ENCODE data around the gene PCDHGB7.
"Not testable (repeated sequence)": the region's sequence is repeated elsewhere in the genome, so short reads cannot be mapped to it uniquely, and the experiment has no call there.

The PCDHGB7 gene

DNA sequence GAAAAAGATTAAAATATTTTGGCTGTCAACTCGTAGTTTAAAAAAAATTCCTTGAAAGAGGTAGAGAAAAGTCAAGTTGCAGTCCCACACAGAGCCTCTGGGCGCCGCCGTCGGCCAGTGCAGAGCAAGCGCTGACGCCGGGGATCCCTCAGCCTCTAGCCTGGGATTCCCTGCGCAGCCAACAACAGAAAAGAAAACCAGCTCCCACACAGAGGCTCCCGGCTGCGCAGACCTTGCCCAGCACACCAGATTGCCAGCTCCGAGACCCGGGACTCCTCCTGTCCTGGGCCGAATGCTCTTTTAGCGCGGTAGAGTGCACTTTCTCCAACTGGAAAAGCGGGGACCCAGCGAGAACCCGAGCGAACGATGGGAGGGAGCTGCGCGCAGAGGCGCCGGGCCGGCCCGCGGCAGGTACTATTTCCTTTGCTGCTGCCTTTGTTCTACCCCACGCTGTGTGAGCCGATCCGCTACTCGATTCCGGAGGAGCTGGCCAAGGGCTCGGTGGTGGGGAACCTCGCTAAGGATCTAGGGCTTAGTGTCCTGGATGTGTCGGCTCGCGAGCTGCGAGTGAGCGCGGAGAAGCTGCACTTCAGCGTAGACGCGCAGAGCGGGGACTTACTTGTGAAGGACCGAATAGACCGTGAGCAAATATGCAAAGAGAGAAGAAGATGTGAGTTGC lies at the start of gene PCDHGB7:
PCDHGB7 (plus strand) TSS at position 184 of the 679 bp plus-strand sequence; CDS start at position 367, 183 bp downstream.
- not testable (repeated sequence) for DNase-seq (ENCODE audit: low read depth)

DNA sequence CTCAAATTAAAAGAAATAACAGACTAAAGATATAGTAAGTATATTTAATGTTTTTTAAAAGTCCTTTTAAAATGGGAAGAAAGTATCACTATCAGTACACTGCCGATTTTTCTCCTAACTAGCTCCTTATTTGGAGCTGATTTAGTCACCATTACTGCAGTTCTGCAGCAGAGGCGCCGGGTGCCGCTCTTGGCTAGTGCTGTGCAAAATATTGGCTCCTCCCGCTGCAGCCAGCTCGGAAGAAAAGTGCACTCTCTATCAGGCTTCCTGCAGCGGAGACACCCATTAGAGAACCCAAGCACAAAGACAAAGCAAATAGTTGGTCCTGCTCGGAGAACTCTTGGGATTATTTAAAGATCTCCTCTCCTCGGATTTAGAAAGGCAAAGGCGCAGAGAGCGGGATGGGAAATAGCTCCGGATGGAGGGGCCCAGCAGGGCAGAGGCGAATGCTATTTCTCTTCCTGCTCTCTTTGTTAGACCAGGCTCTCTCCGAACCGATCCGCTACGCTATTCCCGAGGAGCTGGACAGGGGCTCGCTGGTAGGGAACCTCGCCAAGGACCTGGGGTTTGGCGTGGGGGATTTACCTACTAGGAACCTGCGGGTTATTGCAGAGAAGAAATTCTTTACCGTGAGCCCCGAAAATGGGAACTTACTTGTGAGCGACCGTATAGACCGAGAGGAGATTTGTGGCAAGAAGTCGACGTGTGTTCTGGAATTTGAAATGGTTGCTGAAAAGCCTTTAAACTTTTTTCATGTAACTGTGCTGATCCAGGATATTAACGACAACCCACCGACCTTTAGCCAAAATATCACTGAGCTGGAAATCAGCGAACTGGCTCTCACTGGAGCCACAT lies 47.3 kb upstream of the PCDHGB7 start, which contains the start of gene PCDHGB3:
PCDHGB3 (plus strand) TSS at position 249 of the 855 bp plus-strand sequence; CDS start at position 402, 153 bp downstream.
- DNase-seq (ENCODE audit: low read depth) = no peak

DNA sequence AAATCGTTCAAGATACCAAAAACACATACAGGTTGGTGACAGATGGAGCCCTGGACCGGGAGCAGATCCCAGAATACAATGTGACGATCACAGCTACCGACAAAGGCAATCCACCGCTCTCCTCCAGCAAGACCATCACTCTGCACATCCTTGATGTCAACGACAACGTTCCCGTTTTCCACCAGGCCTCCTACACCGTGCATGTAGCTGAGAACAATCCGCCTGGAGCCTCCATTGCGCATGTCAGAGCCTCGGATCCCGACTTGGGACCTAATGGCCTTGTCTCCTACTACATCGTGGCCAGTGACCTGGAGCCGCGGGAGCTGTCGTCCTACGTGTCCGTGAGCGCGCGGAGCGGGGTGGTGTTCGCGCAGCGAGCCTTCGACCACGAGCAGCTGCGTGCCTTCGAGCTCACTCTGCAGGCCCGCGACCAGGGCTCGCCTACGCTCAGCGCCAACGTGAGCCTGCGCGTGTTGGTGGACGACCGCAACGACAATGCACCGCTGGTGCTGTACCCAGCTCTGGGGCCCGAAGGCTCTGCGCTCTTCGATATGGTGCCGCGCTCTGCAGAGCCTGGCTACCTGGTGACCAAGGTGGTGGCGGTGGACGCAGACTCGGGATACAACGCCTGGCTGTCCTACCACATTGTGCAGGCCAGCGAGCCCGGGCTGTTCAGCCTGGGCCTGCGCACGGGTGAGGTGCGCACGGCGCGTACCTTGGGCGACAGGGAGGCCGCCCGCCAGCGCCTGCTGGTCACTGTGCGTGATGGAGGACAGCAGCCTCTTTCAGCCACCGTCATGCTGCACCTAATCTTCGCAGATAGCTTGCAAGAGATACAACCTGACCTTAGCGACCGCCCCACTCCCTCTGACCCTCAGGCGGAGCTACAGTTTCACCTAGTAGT lies 45.7 kb upstream of the PCDHGB7 start:
- no peak for DNase-seq (ENCODE audit: low read depth)

DNA sequence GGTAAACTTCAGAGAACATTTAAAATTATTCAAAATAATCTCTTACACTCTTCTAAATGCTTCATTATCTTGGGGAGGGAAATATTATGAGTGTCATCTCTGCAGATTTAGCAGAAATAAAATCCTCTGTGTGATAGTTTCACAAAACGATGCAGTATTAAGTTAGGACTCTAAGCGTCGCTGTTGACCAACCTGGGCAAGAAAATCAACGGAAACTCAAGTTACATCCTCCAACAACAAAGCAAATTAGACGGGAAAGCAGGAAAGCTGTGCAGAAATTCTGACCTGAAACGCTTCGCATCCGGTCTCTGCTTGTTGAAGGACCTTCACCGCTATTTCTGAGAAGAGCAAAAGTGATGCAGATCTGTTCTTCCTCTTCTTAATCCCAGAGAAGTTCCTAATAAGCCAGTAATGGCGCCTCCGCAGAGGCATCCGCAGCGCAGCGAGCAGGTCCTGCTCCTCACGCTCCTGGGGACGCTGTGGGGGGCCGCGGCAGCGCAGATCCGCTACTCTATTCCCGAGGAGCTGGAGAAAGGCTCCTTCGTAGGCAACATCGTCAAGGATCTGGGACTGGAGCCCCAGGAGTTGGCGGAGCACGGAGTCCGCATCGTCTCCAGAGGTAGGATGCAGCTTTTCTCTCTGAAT lies 43.7 kb upstream of the PCDHGB7 start, which contains the start of gene PCDHGA6:
PCDHGA6 (plus strand) TSS at position 219 of the 645 bp plus-strand sequence; CDS start at position 412, 193 bp downstream.
- DNase-seq (ENCODE audit: low read depth) = no peak

DNA sequence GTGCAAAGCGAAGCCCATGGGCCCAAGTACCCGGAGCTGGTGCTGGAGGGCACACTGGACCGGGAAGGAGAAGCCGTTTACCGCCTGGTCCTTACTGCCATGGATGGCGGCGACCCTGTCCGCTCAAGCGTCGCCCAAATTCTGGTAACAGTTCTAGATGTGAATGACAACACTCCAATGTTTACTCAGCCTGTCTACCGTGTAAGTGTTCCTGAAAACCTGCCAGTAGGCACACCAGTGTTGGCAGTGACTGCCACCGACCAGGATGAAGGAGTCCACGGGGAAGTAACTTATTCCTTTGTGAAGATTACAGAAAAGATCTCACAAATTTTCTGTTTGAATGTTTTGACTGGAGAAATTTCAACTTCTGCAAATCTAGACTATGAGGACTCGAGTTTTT lies 42.9 kb upstream of the PCDHGB7 start:
- no peak for DNase-seq (ENCODE audit: low read depth)

DNA sequence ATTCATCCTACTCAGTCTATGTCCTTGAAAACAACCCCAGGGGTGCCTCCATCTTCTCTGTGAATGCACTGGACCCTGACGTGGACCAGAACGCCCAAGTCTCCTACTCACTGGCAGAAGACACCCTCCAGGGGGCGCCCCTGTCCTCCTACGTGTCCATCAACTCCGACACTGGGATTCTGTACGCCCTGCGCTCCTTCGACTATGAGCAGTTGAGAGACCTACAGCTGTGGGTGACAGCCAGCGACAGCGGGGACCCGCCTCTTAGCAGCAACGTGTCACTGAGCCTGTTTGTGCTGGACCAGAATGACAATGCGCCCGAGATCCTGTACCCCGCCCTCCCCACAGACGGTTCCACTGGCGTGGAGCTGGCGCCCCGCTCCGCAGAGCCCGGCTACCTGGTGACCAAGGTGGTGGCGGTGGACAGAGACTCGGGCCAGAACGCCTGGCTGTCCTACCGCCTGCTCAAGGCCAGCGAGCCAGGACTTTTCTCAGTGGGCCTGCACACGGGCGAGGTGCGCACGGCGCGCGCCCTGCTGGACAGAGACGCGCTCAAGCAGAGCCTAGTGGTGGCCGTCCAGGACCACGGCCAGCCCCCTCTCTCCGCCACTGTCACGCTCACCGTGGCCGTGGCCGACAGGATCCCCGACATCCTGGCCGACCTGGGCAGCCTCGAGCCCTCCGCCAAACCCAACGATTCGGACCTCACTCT lies 41.9 kb upstream of the PCDHGB7 start:
- DNase-seq (ENCODE audit: low read depth) = not testable (repeated sequence)

DNA sequence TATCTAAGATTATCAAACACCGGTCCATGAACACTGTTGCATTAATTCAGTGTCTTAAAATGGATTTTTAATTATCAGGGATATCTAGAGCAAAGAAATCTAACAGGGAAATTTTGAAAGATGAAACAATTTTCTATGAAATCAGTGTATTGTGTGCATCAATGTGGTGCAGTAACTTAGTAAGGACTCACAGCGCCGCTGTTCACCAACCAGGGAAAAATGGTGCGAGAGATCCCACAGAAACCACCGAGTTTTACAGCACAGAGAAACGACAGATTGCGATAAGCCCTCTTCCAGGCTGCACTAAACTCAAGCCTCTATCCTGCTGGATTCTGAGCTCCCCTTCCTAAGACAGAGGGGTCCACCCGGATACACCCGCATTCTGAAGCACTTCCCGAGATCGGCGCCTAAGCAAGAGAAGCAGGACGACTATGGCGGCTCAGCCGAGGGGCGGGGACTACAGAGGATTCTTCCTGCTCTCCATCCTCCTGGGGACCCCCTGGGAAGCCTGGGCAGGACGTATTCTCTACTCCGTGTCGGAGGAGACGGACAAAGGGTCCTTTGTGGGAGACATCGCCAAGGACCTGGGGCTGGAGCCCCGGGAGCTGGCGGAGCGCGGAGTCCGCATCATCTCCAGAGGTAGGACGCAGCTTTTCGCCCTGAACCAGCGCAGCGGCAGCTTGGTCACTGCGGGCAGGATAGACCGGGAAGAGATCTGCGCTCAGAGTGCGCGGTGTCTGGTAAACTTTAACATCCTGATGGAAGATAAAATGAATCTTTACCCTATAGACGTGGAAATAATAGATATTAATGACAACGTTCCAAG lies 34.8 kb upstream of the PCDHGB7 start, which contains the start of gene PCDHGA7:
PCDHGA7 (plus strand) TSS at position 274 of the 826 bp plus-strand sequence; CDS start at position 432, 158 bp downstream.
- DNase-seq (ENCODE audit: low read depth) = no peak

DNA sequence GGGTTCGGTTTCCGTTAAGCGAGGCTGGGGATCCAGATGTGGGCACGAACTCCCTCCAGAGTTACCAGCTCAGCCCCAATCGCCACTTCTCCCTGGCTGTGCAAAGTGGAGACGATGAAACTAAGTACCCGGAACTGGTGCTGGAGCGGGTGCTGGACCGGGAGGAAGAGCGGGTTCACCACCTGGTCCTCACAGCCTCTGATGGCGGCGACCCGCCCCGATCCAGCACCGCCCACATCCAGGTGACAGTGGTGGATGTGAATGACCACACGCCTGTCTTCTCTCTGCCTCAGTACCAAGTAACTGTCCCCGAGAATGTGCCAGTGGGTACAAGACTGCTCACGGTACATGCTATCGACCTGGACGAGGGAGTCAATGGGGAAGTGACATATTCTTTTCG lies 34.1 kb upstream of the PCDHGB7 start:
- no peak for DNase-seq (ENCODE audit: low read depth)

DNA sequence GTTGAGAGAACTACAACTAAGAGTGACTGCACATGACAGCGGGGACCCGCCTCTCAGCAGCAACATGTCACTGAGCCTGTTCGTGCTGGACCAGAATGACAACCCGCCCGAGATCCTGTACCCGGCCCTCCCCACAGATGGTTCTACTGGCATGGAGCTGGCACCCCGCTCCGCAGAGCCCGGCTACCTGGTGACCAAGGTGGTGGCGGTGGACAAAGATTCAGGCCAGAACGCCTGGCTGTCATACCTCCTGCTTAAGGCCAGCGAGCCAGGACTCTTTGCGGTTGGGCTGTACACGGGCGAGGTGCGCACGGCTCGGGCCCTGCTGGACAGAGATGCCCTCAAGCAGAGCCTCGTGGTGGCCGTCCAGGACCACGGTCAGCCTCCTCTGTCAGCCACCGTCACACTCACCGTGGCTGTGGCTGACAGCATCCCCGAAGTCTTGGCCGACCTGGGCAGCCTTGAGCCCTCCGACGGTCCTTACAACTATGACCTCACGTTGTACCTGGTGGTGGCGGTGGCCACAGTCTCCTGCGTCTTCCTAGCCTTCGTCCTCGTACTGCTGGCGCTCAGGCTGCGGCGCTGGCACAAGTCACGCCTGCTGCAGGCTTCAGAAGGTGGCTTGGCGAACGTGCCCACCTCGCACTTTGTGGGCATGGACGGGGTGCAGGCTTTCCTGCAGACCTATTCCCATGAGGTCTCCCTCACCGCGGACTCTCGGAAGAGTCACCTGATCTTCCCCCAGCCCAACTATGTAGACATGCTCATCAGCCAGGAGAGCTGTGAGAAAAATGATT lies 32.8 kb upstream of the PCDHGB7 start:
- no peak for DNase-seq (ENCODE audit: low read depth)

DNA sequence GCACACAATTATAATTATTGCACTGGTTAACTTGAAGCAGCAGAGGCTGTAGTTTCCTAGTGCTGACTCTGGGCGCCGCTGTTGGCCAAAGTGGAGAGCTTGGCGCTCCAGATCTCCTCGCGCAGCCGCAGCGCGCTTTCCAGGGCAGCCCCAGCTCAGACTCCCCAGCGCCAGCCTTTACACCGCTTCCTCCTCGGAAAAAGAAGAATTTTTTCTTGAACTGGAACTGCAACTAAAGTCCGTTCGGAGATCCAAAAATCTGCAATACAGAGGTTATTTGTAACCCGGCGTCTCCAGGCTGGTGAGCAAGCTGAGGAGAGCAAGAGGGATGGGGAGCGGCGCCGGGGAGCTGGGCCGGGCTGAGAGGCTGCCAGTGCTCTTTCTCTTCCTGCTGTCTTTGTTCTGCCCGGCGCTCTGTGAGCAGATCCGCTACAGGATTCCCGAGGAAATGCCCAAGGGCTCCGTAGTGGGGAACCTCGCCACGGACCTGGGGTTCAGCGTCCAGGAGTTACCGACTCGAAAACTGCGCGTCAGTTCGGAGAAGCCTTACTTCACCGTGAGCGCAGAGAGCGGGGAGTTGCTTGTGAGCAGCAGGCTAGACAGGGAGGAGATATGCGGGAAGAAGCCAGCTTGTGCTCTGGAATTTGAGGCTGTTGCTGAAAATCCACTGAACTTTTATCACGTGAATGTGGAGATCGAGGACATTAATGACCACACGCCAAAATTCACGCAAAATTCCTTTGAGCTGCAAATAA lies 29.7 kb upstream of the PCDHGB7 start, which contains the start of gene PCDHGB4:
PCDHGB4 (plus strand) TSS at position 142 of the 755 bp plus-strand sequence; CDS start at position 329, 187 bp downstream.
- not testable (repeated sequence) for DNase-seq (ENCODE audit: low read depth)

DNA sequence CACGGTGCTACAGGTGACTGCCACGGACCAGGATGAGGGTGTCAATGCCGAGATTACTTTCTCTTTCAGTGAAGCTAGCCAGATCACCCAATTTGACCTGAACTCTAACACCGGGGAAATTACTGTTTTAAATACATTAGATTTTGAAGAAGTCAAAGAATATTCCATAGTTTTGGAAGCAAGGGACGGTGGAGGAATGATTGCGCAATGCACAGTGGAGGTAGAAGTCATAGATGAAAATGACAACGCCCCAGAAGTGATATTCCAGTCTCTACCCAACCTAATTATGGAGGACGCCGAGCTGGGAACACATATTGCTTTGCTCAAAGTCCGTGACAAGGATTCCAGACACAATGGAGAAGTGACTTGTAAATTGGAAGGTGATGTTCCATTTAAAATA lies 28.8 kb upstream of the PCDHGB7 start:
- no peak for DNase-seq (ENCODE audit: low read depth)

DNA sequence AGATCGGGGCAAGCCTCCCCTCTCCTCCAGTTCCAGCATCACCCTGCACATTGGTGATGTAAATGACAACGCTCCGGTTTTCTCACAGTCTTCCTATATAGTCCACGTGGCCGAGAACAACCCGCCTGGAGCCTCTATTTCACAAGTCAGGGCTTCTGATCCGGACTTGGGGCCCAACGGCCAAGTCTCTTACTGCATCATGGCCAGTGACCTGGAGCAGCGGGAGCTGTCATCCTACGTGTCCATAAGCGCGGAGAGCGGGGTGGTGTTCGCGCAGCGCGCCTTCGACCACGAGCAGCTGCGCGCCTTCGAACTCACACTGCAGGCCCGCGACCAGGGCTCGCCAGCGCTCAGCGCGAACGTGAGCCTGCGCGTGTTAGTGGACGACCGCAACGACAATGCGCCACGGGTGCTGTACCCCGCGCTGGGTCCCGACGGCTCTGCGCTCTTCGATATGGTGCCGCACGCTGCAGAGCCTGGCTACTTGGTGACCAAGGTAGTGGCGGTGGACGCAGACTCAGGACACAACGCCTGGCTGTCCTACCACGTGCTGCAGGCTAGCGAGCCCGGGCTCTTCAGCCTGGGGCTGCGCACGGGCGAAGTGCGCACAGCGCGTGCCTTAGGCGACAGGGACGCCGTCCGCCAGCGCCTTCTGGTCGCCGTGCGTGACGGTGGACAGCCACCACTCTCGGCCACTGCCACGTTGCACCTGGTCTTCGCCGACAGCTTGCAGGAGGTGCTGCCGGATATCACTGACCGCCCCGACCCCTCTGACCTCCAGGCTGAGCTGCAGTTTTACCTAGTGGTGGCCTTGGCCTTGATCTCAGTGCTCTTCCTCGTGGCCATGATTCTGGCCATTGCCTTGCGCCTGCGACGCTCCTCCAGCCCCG lies 28.1 kb upstream of the PCDHGB7 start:
- DNase-seq (ENCODE audit: low read depth) = no peak

DNA sequence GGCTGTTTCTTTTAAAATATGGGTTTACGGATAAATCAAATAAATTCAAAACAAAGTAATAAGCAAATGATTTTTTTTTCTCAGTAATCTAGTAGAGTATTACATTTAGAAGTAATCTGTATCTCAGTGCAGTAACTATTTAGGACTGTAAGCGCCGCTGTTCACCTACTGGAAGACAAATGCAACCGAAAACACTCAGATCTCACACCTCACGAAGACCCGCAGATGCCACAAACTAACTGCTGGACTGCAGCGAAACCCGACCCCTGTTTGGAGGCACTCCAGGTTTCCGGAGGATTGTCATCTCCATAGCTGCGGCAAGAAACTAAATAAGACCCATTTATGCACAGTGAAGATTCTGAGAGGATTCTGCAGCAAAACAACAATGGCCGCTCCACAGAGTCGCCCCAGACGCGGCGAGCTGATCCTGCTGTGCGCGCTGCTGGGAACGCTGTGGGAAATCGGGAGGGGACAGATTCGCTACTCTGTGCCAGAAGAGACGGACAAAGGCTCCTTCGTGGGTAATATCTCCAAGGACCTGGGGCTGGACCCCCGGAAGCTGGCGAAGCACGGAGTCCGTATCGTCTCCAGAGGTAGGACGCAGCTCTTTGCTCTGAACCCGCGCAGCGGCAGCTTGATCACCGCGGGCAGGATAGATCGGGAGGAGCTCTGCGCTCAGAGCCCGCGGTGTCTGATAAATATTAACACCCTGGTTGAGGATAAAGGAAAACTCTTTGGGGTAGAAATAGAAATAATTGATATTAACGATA lies 24.9 kb upstream of the PCDHGB7 start, which contains the start of gene PCDHGA8:
PCDHGA8 (plus strand) TSS at position 205 of the 770 bp plus-strand sequence; CDS start at position 386, 181 bp downstream.
- no peak for DNase-seq (ENCODE audit: low read depth)

DNA sequence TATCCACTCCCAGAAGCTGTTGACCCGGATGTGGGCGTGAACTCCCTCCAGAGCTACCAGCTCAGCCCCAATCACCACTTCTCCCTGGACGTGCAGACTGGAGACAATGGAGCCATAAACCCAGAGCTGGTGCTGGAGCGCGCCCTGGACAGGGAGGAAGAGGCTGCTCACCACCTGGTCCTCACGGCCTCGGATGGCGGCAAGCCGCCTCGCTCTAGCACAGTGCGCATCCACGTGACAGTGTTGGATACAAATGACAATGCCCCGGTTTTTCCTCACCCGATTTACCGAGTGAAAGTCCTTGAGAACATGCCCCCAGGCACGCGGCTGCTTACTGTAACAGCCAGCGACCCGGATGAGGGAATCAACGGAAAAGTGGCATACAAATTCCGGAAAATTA lies 24.2 kb upstream of the PCDHGB7 start:
- no peak for DNase-seq (ENCODE audit: low read depth)

DNA sequence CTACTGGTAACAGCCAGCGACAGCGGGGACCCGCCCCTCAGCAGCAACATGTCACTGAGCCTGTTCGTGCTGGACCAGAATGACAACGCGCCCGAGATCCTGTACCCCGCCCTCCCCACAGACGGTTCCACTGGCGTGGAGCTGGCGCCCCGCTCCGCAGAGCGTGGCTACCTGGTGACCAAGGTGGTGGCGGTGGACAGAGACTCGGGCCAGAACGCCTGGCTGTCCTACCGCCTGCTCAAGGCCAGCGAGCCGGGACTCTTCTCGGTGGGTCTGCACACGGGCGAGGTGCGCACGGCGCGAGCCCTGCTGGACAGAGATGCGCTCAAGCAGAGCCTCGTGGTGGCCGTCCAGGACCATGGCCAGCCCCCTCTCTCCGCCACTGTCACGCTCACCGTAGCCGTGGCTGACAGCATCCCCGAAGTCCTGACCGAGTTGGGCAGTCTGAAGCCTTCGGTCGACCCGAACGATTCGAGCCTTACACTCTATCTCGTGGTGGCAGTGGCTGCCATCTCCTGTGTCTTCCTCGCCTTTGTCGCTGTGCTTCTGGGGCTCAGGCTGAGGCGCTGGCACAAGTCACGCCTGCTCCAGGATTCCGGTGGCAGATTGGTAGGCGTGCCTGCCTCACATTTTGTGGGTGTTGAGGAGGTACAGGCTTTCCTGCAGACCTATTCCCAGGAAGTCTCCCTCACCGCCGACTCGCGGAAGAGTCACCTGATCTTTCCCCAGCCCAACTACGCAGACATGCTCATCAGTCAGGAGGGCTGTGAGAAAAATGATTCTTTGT lies 22.9 kb upstream of the PCDHGB7 start:
- DNase-seq (ENCODE audit: low read depth) = not testable (repeated sequence)

Measured in T-helper 22 cell (primary cell).